SK-N-SH (cell line): ENCODE results near the gene IKBKE. TPM values are rescaled to one million over a fixed set of nuclear protein-coding genes. Genes with fewer than 3 reads are reported as not detected.
"Not testable (repeated sequence)": the region's sequence is repeated elsewhere in the genome, so short reads cannot be mapped to it uniquely, and the experiment has no call there.

ENCODE experiments used
- CTCF ChIA-PET: fragments of 300-600, 350-600 bp; formaldehyde crosslinking; extraction: SDS; loops from one replicate; lab custom pipeline; 2021; lab: Yijun Ruan, JAX
- POLR2A ChIA-PET: fragments of 350-600 bp; sonication (Branson Sonifier 250); formaldehyde crosslinking; extraction: SDS; loops from one replicate; lab custom pipeline; 2020; ENCODE audit warnings: antibody characterized with exemption, inconsistent platforms; lab: Yijun Ruan, JAX
- DNase-seq: peaks from one replicate; pipeline ENCODE4 v3.0.0; 2012
- H2AFZ ChIP-seq: fragments of 200-600 bp; sonication (generic); 2 replicates; pipeline ENCODE4 v1.8.1; 2016; ENCODE audit warnings: antibody characterized with exemption, mild to moderate bottlenecking, low read depth
- H3F3A ChIP-seq: fragments of 200-600 bp; sonication (generic); replicated peaks from 2 replicates; pipeline ENCODE3; 2016; ENCODE audit warnings: antibody characterized with exemption, mild to moderate bottlenecking; ENCODE audit not compliant: insufficient read depth
- H3K27ac ChIP-seq, 2 experiments: fragments of 200-500 bp in 1 of 2; fragments of 200-600 bp in 1 of 2; sonication (Bioruptor generic) in 1 of 2; sonication (generic), shearing (Covaris generic) in 1 of 2; 2 replicates each; pipeline versions ENCODE4 v1.5.1 to v1.6.1; 2014 to 2016; ENCODE audit warnings: low read depth in 2 of 2, inconsistent platforms in 1 of 2, low read length in 1 of 2, mild to moderate bottlenecking in 1 of 2, mixed read lengths in 1 of 2
- H3K27me3 ChIP-seq: fragments of 200-600 bp; sonication (generic), shearing (Covaris generic); 2 replicates; pipeline ENCODE4 v1.6.1; 2016; ENCODE audit warnings: mixed run types; ENCODE audit not compliant: insufficient read depth
- H3K36me3 ChIP-seq, 2 experiments: fragments of 200-500 bp in 1 of 2; fragments of 200-600 bp in 1 of 2; sonication (Bioruptor generic) in 1 of 2; sonication (generic) in 1 of 2; replicated peaks in 1 of 2; 2 replicates each; pipeline versions ENCODE3 to v1.5.1; 2014 to 2016; ENCODE audit warnings: low read length in 1 of 2, mild to moderate bottlenecking in 1 of 2; ENCODE audit not compliant: insufficient read depth in 2 of 2, control insufficient read depth in 1 of 2
- H3K4me1 ChIP-seq, 2 experiments: fragments of 200-500 bp in 1 of 2; fragments of 200-600 bp in 1 of 2; sonication (Bioruptor generic) in 1 of 2; sonication (generic), shearing (Covaris generic) in 1 of 2; 2 replicates each; pipeline versions ENCODE4 v1.5.1 to v1.6.1; 2014 to 2016; ENCODE audit warnings: low read depth in 1 of 2, low read length in 1 of 2, mixed run types in 1 of 2; ENCODE audit not compliant: insufficient read depth in 2 of 2, control insufficient read depth in 1 of 2
- H3K4me2 ChIP-seq: fragments of 200-600 bp; sonication (generic), shearing (Covaris generic); 2 replicates; pipeline ENCODE4 v1.6.1; 2017; ENCODE audit warnings: mixed run types
- H3K4me3 ChIP-seq, 2 experiments: fragments of 200-500 bp in 1 of 2; fragments of 200-600 bp in 1 of 2; sonication (Bioruptor generic) in 1 of 2; sonication (generic), shearing (Covaris generic) in 1 of 2; 2 replicates each; pipeline versions ENCODE4 v1.5.1 to v1.8.1; 2014 to 2016; ENCODE audit warnings: low read depth in 2 of 2, inconsistent platforms in 1 of 2, low read length in 1 of 2, mild to moderate bottlenecking in 1 of 2, mixed read lengths in 1 of 2, moderate library complexity in 1 of 2
- H3K79me2 ChIP-seq: fragments of 200-600 bp; sonication (generic); 2 replicates; pipeline ENCODE4 v1.8.1; 2017; ENCODE audit warnings: mild to moderate bottlenecking; ENCODE audit not compliant: insufficient read depth
- H3K9ac ChIP-seq: fragments of 200-600 bp; sonication (generic); 2 replicates; pipeline ENCODE4 v1.6.1; 2017; ENCODE audit warnings: mixed run types
- H3K9me2 ChIP-seq: fragments of 200-600 bp; sonication (generic); 2 replicates; pipeline ENCODE4 v1.6.1; 2017; ENCODE audit warnings: mixed run types
- H3K9me3 ChIP-seq: fragments of 200-600 bp; sonication (generic); 2 replicates; pipeline ENCODE4 v1.6.1; 2017; ENCODE audit warnings: mixed run types, mild to moderate bottlenecking, moderate library complexity
- H4K20me1 ChIP-seq: fragments of 200-600 bp; sonication (generic); 2 replicates; pipeline ENCODE4 v1.6.1; 2017; ENCODE audit warnings: mild to moderate bottlenecking, mixed run types; ENCODE audit not compliant: insufficient read depth
- EP300 ChIP-seq, 2 experiments: IDR thresholded peaks; 2 replicates each; pipeline versions ENCODE4 v1.4.0 to v1.6.1; 2012; ENCODE audit warnings: borderline replicate concordance in 1 of 2, low read depth in 1 of 2, low read length in 1 of 2
- GATA2 ChIP-seq: sonication (generic); formaldehyde crosslinking; IDR thresholded peaks from 2 replicates; pipeline ENCODE4 v1.5.0; 2020; ENCODE audit warnings: mild to moderate bottlenecking, missing genetic modification reagents
- JUND ChIP-seq: IDR thresholded peaks from 2 replicates; pipeline ENCODE4 v1.4.0; 2012
- MAX ChIP-seq: IDR thresholded peaks from 2 replicates; pipeline ENCODE4 v1.4.0; 2012; ENCODE audit warnings: low read depth
- NFIC ChIP-seq: IDR thresholded peaks from 2 replicates; pipeline ENCODE4 v1.4.0; 2012; ENCODE audit warnings: borderline replicate concordance
- PBX3 ChIP-seq: IDR thresholded peaks from 2 replicates; pipeline ENCODE4; 2012
- REST ChIP-seq: IDR thresholded peaks from 2 replicates; pipeline ENCODE4 v1.6.1; 2012; ENCODE audit warnings: mild to moderate bottlenecking, low read depth, low read length, moderate library complexity
- SIN3A ChIP-seq: IDR thresholded peaks from 2 replicates; pipeline ENCODE4 v1.6.1; 2012; ENCODE audit warnings: low read depth, mild to moderate bottlenecking, low read length, moderate library complexity, borderline replicate concordance
- SMC3 ChIP-seq: IDR thresholded peaks from 2 replicates; pipeline ENCODE4 v1.6.1; 2012; ENCODE audit warnings: low read depth, low read length, improper control_type of control experiment
- TCF12 ChIP-seq: IDR thresholded peaks from 2 replicates; pipeline ENCODE4 v1.4.0; 2012
- ZBTB33 ChIP-seq: IDR thresholded peaks from 2 replicates; pipeline ENCODE4 v1.4.0; 2012; ENCODE audit warnings: low read depth, borderline replicate concordance
- WGBS: methylation state at CpG from one replicate; pipeline ENCODE4 v1.1.6; 2017; ENCODE audit warnings: low lambda C conversion rate; 5-methylcytosine and 5-hydroxymethylcytosine counted together
- polyA plus RNA-seq, 3 experiments: library from polyadenylated mRNA; depleted of rRNA; stranded (reverse); fragments of >200 nt; gene quantifications; 2 replicates each; pipeline ENCODE4 v1.2.3, GENCODE V29; 2012
- TF ChIP-seq, protein P1 (sequence below): IDR thresholded peaks from 2 replicates; pipeline ENCODE4 v1.4.0; 2012; ENCODE audit warnings: low read depth, borderline replicate concordance

Gene IKBKE
- polyA plus RNA-seq, 1 of the 3 experiments (the other 2 are of a cell fraction) = 14.5 TPM

DNA sequence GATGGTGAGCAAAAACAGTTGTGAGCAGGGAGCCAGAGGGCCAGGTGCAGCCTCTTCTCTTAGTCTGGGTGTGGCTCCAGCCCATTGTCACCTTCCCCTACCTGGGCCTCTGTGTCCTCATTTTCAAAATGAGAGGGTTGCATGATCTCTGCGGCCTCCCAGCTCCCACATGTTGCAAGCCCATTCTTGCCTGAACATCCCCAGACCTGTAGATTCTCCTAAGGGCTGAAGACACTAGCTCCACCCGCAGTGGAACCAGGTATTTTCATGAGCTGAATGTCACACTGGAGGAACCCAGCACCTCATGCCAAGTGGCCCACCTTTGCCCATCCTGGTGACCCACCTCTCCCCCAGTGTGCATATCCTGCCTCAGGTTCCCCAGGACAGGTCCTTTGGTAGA lies 12.3 kb downstream of the IKBKE start:
- no peaks in the 10 kb centered on the region for H3K9me3 ChIP-seq
- WGBS = 90% methylated on average over 2 of the region's 2 CpGs
- no peaks in the 10 kb centered on the region for H3K27me3 ChIP-seq
- no peak overlapping the region for H3K9ac ChIP-seq
- H3F3A ChIP-seq = peaks cover 3% of the 10 kb centered on the region
- no peaks in the 10 kb centered on the region for H4K20me1 ChIP-seq
- H3K9me2 ChIP-seq = no peaks in the 10 kb centered on the region
- POLR2A ChIA-PET = no interaction called here
- H3K4me1 ChIP-seq = peaks cover 12% of the 10 kb centered on the region in 2 experiments; a peak in 3 of 4 replicates
- DNase-seq = no peak
- no peaks in the 10 kb centered on the region for H3K79me2 ChIP-seq
- CTCF ChIA-PET = interaction anchor here (0.9 to 6.7 kb wide), 8 partner anchors 8 to 181 kb away, joined by 3 to 103 read pairs (median 5); no protein-coding TSS in a partner anchor
- peaks cover 6 to 11% of the 10 kb centered on the region in 2 experiments for H3K36me3 ChIP-seq
- H3K4me3 ChIP-seq = no peak overlapping the region
- no peak overlapping the region for H3K4me2 ChIP-seq
- TF ChIP-seq SIN3A = no peak
- no peak overlapping the region for H3K27ac ChIP-seq
- H2AFZ ChIP-seq = no peak overlapping the region

GRCh38 chr1:206483864-206484263 lies 13.6 kb downstream of the IKBKE start:
- POLR2A ChIA-PET, H3K27me3 ChIP-seq: not testable (repeated sequence)
- CTCF ChIA-PET = interaction anchor here (0.9 to 2.8 kb wide), 3 partner anchors 12 to 100 kb away, joined by 3 to 22 read pairs (median 5); no protein-coding TSS in a partner anchor

GRCh38 chr1:206484901-206485300 lies 14.6 kb downstream of the IKBKE start:
- POLR2A ChIA-PET = no interaction called here
- H2AFZ ChIP-seq = no peak overlapping the region
- H3F3A ChIP-seq = no peaks in the 10 kb centered on the region
- H3K4me1 ChIP-seq = peaks cover 1 to 9% of the 10 kb centered on the region in 2 experiments; a peak in 2 of 4 replicates
- H3K27ac ChIP-seq = no peak overlapping the region
- DNase-seq = no peak
- no peak overlapping the region for H3K9ac ChIP-seq
- WGBS = 96% methylated on average over 4 of the region's 10 CpGs
- no peak overlapping the region for H3K4me2 ChIP-seq
- H3K9me3 ChIP-seq = no peaks in the 10 kb centered on the region
- H3K36me3 ChIP-seq = peaks cover 0 to 11% of the 10 kb centered on the region in 2 experiments
- H3K4me3 ChIP-seq = no peak overlapping the region
- CTCF ChIA-PET = interaction anchor here (0.9 to 1.6 kb wide), 4 partner anchors 23 to 146 kb away, joined by 3 to 5 read pairs (median 4); no protein-coding TSS in a partner anchor
- TF ChIP-seq JUND = no peak
- no peak for TF ChIP-seq GATA2 (CRISPR knock-in tag)
- TF ChIP-seq, protein P1, sequence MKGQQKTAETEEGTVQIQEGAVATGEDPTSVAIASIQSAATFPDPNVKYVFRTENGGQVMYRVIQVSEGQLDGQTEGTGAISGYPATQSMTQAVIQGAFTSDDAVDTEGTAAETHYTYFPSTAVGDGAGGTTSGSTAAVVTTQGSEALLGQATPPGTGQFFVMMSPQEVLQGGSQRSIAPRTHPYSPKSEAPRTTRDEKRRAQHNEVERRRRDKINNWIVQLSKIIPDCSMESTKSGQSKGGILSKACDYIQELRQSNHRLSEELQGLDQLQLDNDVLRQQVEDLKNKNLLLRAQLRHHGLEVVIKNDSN = no peak
- TF ChIP-seq ZBTB33 = no peak
- TF ChIP-seq SMC3 = no peak
- TF ChIP-seq EP300 (IDR thresholded peaks at IDR 0.05; ENCODE audit: borderline replicate concordance in 1 of 2, low read depth in 1 of 2, low read length in 1 of 2) = no peak
- no peak for TF ChIP-seq PBX3
- TF ChIP-seq TCF12 = no peak
- no peak for TF ChIP-seq NFIC
- no peak for TF ChIP-seq REST
- TF ChIP-seq MAX = no peak
- TF ChIP-seq, all 33 proteins: peak for 0
- Histone ChIP-seq H3K27me3 (no peaks in the 10 kb centered on the region), H3K79me2 (no peaks in the 10 kb centered on the region), H4K20me1 (no peaks in the 10 kb centered on the region), H3K9me2 (no peaks in the 10 kb centered on the region)

More at GRCh38 chr1:206483864-206484263, 13.6 kb downstream of the IKBKE start:
- not testable (repeated sequence) for H4K20me1 ChIP-seq, H3K9me2 ChIP-seq, H3F3A ChIP-seq, H3K9ac ChIP-seq, H3K4me3 ChIP-seq, H3K9me3 ChIP-seq, DNase-seq, H2AFZ ChIP-seq, H3K4me2 ChIP-seq, H3K79me2 ChIP-seq, H3K27ac ChIP-seq
- peaks cover 0 to 11% of the 10 kb centered on the region in 2 experiments for H3K36me3 ChIP-seq
- WGBS = 88% methylated on average over 1 of the region's 1 CpG
- H3K4me1 ChIP-seq = peaks cover 9 to 12% of the 10 kb centered on the region in 2 experiments; a peak in 3 of 4 replicates
